Large intestine (tissue), 3 donors: ENCODE results near the gene EID2. TPM values are rescaled to one million over a fixed set of nuclear protein-coding genes. Genes with fewer than 3 reads are reported as not detected.

Source experiments
- DNase-seq, 2 donors: peaks; one replicate each; pipeline versions ENCODE4 v3.0.0 to v3.0.0-alpha.2; 2013
- H3K27ac ChIP-seq: one replicate; pipeline ENCODE4 v1.5.1; 2013; ENCODE audit warnings: low read length
- H3K27me3 ChIP-seq: 2 replicates; pipeline ENCODE4 v1.6.1; 2013; ENCODE audit warnings: low read length; ENCODE audit not compliant: control insufficient read depth, insufficient read depth
- H3K36me3 ChIP-seq: 2 replicates; pipeline ENCODE4 v1.6.1; 2013; ENCODE audit warnings: low read length; ENCODE audit not compliant: control insufficient read depth, insufficient read depth
- H3K4me1 ChIP-seq: one replicate; pipeline ENCODE4 v1.6.1; 2013; ENCODE audit warnings: low read length; ENCODE audit not compliant: control insufficient read depth, insufficient read depth
- H3K4me3 ChIP-seq: one replicate; pipeline ENCODE4 v1.5.1; 2013; ENCODE audit warnings: low read length
- H3K9me3 ChIP-seq: one replicate; pipeline ENCODE4 v1.6.1; 2013; ENCODE audit warnings: mild to moderate bottlenecking, low read depth, low read length, moderate library complexity; ENCODE audit not compliant: control insufficient read depth
- WGBS: methylation state at CpG from one replicate; pipeline ENCODE4 v1.1.5; 2013; ENCODE audit warnings: low lambda C conversion rate; ENCODE audit not compliant: insufficient coverage; 5-methylcytosine and 5-hydroxymethylcytosine counted together
- polyA plus RNA-seq: library from polyadenylated mRNA; unstranded; fragments of 120-200 nt; gene quantifications from one replicate; pipeline ENCODE4 v1.2.1, GENCODE V29; 2013

EID2 gene
- polyA plus RNA-seq, 1 donor: 11.2 TPM

DNA sequence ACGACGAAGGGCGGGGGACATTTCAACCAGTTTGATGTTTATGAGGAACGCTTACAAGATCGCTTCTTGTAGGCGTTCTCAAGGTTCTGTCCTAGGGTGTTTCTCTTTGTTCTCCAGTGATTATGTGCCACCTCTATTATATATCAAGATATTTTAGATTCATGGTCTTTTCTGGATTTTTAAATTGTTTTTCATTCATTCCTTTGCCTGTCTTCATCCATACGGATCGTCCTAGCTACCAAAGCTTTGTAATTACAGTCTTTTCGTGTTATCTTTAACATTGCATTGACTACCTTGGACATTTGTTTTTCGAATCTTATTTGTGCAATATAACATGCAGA is 342 bp upstream of the EID2 start:
- Histone ChIP-seq H3K27me3 (peaks cover 6% of the 10 kb centered on the region), H3K9me3 (no peaks in the 10 kb centered on the region), H3K27ac (no peak overlapping the region), H3K4me1 (peaks cover 8% of the 10 kb centered on the region), H3K36me3 (no peaks in the 10 kb centered on the region), H3K4me3 (peak overlapping the region; percentile 90)
- no peak for DNase-seq
- WGBS: 34% methylated on average over 4 of the region's 10 CpGs

- Histone ChIP-seq H3K4me3 (peak overlapping the region; percentile 90), H3K4me1 (peaks cover 8% of the 10 kb centered on the region), H3K27me3 (peaks cover 6% of the 10 kb centered on the region), H3K27ac (peak overlapping the region; percentile 56), H3K9me3 (no peaks in the 10 kb centered on the region), H3K36me3 (no peaks in the 10 kb centered on the region)
- no peak for DNase-seq
- no CpG with 5 or more reads among the region's 10 CpGs for WGBS
Measured at GRCh38 chr19:39539165-39539517, 820 bp downstream of the EID2 start.

DNA sequence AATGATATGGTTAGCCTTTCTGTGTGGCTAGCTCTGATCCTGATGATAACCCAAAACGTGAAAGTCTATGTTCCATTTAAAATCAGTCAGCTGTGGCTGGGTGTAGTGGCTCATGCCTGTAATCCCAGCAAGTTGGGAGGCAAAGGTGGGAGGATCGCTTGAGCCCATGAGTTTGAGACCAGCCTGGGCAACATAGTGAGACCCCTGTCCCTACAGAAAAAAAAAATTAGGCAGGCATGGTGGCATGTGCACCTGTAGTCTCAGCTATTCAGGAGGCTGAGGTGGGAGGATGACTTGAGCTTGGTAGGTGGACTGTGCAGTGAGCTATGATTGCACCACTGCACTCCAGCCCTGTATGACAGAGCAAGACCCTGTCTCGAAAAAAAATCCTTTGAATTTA is 6.2 kb downstream of the EID2 start:
- H3K27ac ChIP-seq: no peak overlapping the region
- no peak for DNase-seq
- H3K9me3 ChIP-seq: no peaks in the 10 kb centered on the region
- H3K4me1 ChIP-seq: peaks cover 10% of the 10 kb centered on the region
- H3K4me3 ChIP-seq: no peak overlapping the region
- no peaks in the 10 kb centered on the region for H3K36me3 ChIP-seq
- no CpG with 5 or more reads among the region's 3 CpGs for WGBS
- no peaks in the 10 kb centered on the region for H3K27me3 ChIP-seq

- H3K9me3 ChIP-seq: no peaks in the 10 kb centered on the region
- H3K4me1 ChIP-seq: peaks cover 6% of the 10 kb centered on the region
- DNase-seq: no peak
- WGBS: 60% methylated on average over 2 of the region's 12 CpGs
- H3K27me3 ChIP-seq: no peaks in the 10 kb centered on the region
- H3K27ac ChIP-seq: no peak overlapping the region
- H3K36me3 ChIP-seq: no peaks in the 10 kb centered on the region
- no peak overlapping the region for H3K4me3 ChIP-seq
Measured at GRCh38 chr19:39533003-39533512, 6.9 kb downstream of the EID2 start.

DNA sequence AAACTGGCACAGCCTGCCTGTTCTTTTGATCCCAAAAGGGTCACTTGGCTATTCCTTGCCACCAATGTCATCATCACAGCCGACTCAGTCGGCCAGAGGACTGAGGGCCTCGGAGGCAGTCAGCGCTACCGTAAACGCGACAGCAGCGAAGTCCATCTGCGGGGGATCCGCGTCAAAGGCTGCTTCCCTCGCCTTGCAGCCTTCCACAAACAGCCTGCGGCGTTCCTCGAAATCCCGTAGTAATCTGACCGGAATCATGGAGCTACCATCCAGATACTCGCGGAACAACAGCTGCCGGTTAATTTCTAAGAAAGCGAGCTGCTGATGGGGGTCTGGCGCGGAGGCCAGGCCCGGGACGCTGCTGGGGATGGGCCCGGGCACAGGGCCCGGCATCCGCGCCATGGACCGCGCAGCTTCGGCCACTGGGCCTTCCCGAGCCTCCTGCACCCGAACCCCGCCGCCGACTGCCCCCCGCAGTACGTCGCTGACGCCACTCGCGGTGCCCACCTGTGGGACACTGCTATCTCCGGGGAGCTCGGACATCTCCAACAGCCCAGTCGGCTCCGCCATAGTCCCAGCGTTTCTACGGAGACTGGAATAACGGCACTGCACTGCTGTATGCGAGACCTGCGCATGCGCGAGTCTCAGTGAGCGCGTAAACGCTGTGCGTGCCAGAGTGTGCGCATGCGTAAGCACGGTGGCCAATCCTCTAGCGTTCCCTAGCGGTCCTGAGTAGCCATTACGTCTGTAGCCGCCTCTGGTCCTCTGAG is 7.5 kb downstream of the EID2 start, which contains the start of gene EID2B:
EID2B (minus strand) TSS at position 620 of the 770 bp plus-strand sequence; CDS start at position 570, 50 bp downstream.
- DNase-seq: peak; percentile 92 to 97
- no peaks in the 10 kb centered on the region for H3K36me3 ChIP-seq
- H3K9me3 ChIP-seq: no peaks in the 10 kb centered on the region
- peak within 1 kb of the TSS; percentile 65 for H3K4me3 ChIP-seq
- H3K27me3 ChIP-seq: no peaks in the 10 kb centered on the region
- H3K4me1 ChIP-seq: peaks cover 6% of the 10 kb centered on the region
- peak within 1 kb of the TSS; percentile 62 for H3K27ac ChIP-seq
- WGBS: no CpG with 5 or more reads among the region's 65 CpGs

- Histone ChIP-seq H3K4me3 (peak overlapping the region; percentile 65), H3K27me3 (no peaks in the 10 kb centered on the region), H3K27ac (peak overlapping the region; percentile 62), H3K4me1 (peaks cover 6% of the 10 kb centered on the region), H3K36me3 (no peaks in the 10 kb centered on the region), H3K9me3 (no peaks in the 10 kb centered on the region)
- WGBS: no CpG with 5 or more reads among the region's 14 CpGs
- no peak for DNase-seq
Measured at GRCh38 chr19:39531834-39532232, 8.1 kb downstream of the EID2 start.

- no peak overlapping the region for H3K27ac ChIP-seq
- DNase-seq: no peak
Measured at GRCh38 chr19:39525205-39525604, 14.8 kb downstream of the EID2 start.

DNA sequence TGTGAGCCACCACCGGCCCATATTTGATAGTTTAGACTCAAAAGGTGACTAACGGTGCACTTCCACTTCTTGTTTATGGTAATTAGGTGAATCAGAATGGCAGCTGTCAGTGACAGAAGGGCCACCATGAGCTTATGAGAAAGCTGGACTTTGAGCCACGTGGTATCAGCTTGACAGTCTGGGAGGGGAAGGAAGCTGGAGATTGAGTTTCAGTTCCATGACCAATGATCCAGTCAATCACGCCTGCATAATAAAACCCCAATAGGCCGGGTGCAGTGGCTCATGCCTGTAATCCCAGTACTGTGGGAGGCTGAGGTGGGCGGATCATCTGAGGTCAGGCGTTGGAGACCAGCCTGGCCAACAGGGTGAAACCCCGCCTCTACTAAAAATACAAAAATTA is 15.5 kb downstream of the EID2 start:
- Histone ChIP-seq H3K27ac (no peak overlapping the region), H3K9me3 (no peaks in the 10 kb centered on the region), H3K36me3 (no peaks in the 10 kb centered on the region), H3K4me1 (peaks cover 3% of the 10 kb centered on the region), H3K4me3 (no peak overlapping the region), H3K27me3 (no peaks in the 10 kb centered on the region)
- WGBS: no CpG with 5 or more reads among the region's 8 CpGs
- DNase-seq: peak; percentile 54 to 89

More at GRCh38 chr19:39525205-39525604, 14.8 kb downstream of the EID2 start:
- no CpG with 5 or more reads among the region's 3 CpGs for WGBS
- Histone ChIP-seq H3K36me3 (no peaks in the 10 kb centered on the region), H3K4me1 (peaks cover 3% of the 10 kb centered on the region), H3K27me3 (no peaks in the 10 kb centered on the region), H3K9me3 (no peaks in the 10 kb centered on the region), H3K4me3 (no peak overlapping the region)

DNA sequence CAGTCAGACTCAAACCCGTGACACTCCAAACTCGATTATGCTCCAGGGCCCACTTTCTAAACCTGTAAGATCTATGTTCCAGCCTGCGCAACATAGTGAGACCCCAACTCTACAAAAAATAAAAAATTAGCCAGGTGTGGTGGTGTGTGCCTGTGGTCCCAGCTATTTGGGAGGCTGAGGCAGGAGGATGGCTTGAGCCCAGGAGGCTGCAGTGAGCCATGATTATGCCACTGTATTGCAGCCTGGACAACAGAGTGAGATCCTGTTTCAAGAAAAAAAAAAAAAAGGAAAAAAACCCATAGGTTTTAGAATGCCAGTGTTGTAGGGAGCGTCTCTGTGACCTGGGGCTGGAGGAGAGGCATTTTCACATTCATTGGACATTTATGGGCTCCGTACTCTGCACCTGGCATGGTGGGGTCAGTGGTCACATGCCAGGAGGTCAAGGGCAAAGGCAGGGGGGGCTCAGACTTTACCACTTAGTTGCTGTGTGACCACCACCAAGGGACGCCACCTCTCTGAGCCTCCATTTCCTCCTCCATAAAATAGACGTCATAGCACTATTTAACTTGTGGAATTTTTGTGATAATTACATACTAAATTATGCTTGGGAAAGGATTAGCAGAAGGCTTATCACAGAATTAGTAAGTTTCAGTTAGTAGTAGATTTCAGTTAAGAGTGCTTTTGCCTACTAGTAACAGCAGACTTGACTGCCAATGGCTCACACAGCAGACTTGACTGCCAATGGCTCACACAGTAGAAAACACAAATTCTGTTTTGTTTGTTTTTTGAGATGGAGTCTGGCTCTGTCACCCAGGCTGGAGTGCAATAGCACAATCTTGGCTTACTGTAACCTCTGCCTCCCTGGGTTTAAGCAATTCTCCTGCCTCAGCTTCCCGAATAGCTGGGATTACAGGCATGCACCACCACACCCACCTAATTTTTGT is 19.1 kb downstream of the EID2 start:
- Histone ChIP-seq H3K9me3 (no peaks in the 10 kb centered on the region), H3K27ac (no peak overlapping the region), H3K27me3 (peaks cover 21% of the 10 kb centered on the region), H3K4me3 (no peak overlapping the region), H3K36me3 (no peaks in the 10 kb centered on the region), H3K4me1 (peaks cover 3% of the 10 kb centered on the region)
- no peak for DNase-seq
- no CpG with 5 or more reads among the region's 8 CpGs for WGBS

- peaks cover 8% of the 10 kb centered on the region for H3K4me1 ChIP-seq
- H3K36me3 ChIP-seq: no peaks in the 10 kb centered on the region
- H3K27ac ChIP-seq: no peak overlapping the region
- no CpG with 5 or more reads among the region's 9 CpGs for WGBS
- H3K9me3 ChIP-seq: peaks cover 6% of the 10 kb centered on the region
- DNase-seq: no peak
- no peak overlapping the region for H3K4me3 ChIP-seq
- peaks cover 40% of the 10 kb centered on the region for H3K27me3 ChIP-seq
Measured at GRCh38 chr19:39518975-39519374, 21.0 kb downstream of the EID2 start.
